HL-60/S4 treated with phorbol 12-myristate 13-acetate at 8.2 ng/mL for 4 days and 3 days (cell line): ENCODE data around the gene TCF19.

Experiments
- in situ Hi-C: fragments of 300-500 bp; cut with MboI; formaldehyde crosslinking; loops from 2 replicates; pipeline ENCODE4 v1.15.0; 2022; ENCODE audit warnings: low sequenced_read_pairs

TCF19 gene

DNA sequence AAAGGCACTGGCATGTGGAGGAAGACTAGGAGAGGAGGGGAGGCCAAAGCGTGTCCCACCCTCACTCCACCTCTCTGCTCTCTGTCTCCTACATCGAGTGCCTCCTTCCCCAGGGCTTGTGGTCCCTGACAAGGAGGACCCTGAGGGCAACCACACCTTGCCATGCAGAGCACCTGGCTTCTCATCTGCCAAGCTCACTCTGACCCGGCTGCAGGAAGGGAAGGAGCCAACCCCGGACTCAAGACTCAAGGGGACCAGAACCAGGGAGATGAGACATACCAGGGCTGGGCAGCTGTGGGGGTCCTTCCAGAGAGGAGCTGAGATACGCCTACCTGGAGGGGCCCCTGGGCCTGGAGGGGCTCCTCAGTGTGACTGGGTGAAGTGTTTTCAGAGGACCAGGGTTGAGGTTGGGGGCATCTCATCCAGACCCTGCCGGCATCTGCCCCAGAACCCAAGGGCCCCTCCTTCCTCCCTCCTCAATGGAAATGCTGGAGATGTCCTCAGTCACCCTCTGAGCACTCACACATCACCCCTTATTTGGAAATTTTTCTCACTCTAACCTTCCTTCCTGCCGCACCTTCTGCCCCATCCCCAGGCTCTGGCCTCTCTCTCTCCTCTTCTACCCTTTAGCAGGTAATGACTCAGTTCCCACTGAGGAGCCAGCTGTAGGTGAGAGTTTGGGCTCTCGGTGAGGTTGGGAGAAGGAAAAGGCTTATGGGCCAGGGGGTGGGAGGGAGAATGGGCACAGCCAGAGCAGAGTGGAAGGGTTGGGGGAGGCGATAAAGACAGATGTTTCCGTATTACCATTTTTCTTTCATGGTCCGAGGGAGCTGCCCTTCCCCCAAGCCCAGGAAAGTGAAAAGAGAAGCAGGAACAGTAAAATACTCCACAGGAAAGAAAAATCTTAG is 44.1 kb downstream of the TCF19 start:
- in situ Hi-C loops, result no loop called here

DNA sequence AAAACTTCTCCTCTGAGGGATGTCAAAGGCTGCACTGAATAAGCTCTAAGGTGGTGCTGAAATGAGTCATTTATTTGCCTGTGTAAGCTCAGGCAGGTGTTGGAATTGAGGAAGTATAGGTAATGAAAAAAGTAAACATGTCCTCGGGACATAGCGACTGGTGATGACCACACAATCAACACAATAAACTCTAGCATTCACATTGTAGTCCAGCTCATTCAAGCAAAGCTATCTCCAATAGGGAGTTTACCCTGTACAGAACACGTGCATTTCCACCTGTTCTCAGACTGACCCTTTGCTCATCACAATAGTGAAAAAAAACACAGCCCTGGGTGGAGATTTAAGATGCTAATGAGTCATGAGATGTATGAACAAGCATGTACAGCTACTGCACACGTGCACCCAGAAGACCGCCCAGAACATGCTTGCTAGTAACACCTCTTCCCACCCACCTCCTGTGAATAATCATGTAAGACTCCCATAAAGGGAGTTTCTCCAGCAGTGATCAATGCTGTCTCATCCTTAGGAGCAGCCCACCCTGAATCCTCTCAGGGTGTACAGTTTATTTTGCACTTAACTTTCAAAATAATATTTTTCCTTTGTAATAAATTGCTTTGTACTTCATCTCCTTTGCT is 45.1 kb downstream of the TCF19 start:
- in situ Hi-C loops, result no loop called here

DNA sequence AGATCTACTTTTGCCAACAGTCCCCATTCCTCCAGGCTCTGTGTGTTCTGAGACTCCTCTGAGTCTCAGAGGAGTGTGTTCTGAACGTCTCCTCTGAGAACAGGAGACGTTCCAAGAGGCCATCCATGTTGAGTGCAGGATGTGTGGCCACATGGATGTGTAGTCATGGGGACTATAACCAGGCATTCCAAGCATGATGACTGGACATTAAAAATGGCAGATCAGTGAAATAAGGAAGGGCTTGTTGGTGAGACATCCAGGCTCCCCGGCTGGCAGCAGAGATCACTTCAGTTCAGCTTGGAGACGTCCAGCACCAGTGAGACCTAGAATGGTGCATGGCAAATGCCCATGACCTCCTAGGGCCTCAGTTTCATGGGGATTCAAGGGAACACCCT is 46.4 kb downstream of the TCF19 start:
- in situ Hi-C loops, result no loop called here

DNA sequence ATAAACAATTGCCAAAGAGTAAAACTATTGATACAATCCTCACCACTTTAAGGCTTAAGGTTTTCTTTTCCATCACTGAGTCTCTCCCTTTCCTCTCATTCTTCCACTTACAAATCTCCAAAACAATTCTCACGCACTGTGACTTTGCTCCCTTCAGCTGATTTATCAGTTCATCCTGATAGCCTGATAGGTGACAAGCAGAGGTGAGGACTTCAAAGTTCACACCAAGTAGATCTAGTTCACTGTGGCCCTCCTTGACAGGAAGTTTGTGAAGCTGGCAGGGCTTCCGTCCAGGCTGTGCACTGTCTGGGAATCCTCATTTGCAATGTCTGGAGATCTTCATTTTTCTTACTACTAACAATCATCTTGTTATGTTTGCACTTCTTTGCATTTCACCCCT is 47.2 kb downstream of the TCF19 start:
- in situ Hi-C loops, result no loop called here

DNA sequence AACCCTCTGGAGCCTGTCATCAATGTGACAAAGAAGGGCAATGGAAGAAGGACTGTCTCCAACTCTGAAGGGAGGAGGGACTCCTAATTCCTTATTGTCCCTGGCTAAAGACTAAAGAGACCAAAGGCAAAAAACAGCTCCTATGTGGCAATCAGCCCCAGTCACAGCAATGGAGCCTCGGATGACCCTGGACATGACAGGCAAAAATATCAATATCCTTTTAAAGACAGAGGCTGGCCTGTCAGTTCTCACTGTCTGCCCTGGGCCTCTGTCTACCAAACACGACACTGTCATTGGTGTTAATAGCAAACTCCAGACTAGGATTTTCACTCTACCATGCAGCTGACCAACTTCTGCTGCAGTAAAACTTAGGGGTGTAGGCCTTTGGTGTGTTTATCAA is 50.1 kb downstream of the TCF19 start:
- in situ Hi-C loops, result no loop called here

- in situ Hi-C loops, result no loop called here
These were observed 50.7 kb downstream of the TCF19 start for GRCh38 chr6:31209137-31209536.

DNA sequence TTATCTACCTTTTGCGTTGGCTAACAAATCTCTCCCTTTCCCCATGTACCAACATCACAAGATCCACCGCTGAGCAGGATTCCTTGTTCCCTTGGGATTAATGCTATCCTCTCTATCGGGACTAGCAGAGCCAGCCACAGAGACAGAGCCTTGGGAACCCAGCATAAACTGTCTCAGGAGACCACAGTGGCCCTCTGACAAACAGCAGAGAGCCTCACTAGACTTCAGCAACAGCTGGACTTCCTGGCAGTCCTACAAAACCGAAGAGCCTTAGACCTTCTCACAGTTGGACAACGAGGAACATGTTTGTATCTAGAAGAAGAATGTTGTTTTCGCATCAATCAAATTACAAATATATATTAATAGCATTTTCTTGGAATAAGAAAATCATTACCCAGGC is 51.7 kb downstream of the TCF19 start:
- in situ Hi-C loops, result no loop called here

DNA sequence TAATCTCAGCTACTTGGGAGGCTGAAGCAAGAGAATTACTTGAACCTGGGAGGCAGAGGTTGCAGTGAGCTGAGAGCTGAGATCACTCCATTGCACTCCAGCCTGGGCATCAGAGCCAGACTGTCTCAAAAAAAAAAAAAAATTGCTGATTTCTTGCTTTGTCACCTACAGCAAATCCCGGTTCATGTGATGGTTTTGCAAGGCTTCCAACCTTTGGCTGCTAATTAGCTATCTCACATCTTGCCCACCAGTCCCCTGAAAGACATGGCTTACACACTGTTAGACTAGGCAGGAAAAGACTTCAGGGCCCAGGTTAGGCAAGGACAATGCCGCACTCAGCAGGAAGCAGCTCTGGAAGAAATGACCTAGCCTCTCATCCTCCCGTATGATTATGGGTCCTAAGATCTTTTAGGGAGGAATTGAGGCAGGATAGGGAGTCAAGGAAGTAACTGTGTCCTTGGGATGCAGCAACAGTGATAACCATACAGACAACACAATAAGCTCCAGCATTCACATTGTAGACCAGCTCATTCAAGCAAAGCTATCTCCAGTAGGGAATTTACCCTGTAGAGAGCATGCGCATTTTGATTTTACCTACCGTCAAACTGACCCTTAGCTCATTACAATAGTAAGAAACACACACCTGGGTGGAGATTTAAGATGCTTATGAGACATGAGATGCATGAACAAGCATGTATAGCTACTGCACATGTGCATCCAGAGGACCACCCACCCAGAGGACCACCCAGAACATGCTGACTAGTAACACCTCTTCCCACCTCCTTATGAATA is 52.5 kb downstream of the TCF19 start:
- in situ Hi-C loops, result no loop called here
